DMS79 treated with DMSO at 0.1 percent for 48 hours (cell line): ENCODE results near the gene APBB1IP.
"Not testable (repeated sequence)": the region's sequence is repeated elsewhere in the genome, so short reads cannot be mapped to it uniquely, and the experiment has no call there.

Source experiments
- DNase-seq: peaks from one replicate; lab custom pipeline; 2025; lab: John Stamatoyannopoulos, UW

The APBB1IP gene

GRCh38 chr10:26441491-26442214, 3.5 kb downstream of the APBB1IP start:
- no peak for DNase-seq

- DNase-seq = no peak
Measured at GRCh38 chr10:26445411-26446031, 7.4 kb downstream of the APBB1IP start.

DNA sequence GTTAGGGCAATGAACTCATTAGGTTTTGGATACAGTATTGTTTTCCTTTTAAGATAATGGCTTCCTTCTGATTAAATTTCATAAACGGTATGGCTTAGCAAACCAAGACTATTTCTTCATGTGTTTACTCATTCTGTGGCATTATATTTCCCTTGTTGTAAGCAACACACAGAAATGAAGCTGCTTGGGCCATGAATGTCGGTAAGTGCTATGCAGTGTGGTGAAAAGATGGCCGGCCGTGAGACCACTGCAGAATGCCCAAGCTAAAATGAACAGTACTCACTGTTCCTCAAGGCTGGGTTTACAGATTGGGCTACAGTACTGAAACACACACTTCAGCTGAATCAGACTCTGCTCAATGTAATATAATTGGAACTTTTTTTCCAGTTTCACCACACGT, 8.1 kb downstream of the APBB1IP start:
- no peak for DNase-seq

- DNase-seq = no peak
Measured at GRCh38 chr10:26448292-26448691, 10.2 kb downstream of the APBB1IP start.

- DNase-seq = no peak
Measured at GRCh38 chr10:26448706-26449435, 10.7 kb downstream of the APBB1IP start.

DNA sequence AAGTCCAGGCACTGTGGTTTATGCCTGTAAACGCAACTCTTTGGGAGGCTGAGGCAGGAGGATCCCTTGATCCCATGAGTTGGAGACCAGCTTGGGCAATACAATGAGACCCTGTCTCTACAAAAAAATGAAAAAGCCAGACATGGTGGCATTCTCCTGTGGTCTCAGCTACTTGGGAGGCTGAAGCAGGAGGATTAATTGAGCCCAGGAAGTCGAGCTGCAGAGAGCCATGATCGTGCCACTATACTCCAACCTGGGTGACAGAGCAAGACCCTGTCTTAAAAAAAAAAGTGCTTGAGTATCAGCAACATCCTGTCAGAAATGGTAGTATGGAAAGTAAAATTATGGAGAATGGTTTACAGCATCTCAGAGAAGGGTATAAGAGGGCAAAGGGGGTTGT, 11.6 kb downstream of the APBB1IP start:
- no peak for DNase-seq

DNA sequence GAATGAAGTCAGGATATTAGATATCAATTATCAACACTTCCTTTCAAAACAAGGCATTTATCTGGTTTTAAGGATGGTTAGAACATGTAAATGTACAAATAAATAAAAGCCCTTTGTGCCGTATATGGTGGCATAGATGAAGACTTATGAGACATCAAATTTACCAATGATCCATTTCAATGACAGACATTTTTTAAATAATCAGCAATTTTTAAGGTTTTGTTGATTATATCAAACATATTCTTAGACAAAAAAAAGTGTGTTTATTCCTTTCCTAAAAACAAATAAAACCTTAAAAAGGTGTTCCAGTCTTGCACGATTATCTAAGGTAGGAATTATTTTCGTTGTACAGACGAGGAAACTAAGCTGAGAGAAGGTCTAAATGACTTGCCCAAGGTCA, 13.8 kb downstream of the APBB1IP start:
- no peak for DNase-seq

- DNase-seq = no peak
Measured at GRCh38 chr10:26453850-26454249, 15.7 kb downstream of the APBB1IP start.

DNA sequence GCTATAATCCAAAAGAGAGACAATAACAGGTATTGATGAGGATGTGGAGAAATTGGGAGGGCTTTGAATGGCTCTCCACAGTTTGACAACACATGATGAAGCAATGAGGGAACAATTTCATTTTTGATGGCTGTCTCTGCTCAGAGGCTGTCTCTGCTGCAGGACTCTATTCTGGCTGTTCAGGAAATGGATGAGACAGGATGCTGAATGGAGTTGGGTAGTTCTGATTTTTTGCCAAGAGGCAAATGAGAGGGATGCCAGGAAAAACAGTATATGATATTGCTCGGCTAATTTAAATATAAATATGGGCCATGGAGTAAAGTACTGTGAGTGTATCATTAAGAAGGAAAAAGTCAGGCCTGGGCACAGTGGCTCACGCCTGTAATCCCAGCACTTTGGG, 16.8 kb downstream of the APBB1IP start:
- no peak for DNase-seq

DNA sequence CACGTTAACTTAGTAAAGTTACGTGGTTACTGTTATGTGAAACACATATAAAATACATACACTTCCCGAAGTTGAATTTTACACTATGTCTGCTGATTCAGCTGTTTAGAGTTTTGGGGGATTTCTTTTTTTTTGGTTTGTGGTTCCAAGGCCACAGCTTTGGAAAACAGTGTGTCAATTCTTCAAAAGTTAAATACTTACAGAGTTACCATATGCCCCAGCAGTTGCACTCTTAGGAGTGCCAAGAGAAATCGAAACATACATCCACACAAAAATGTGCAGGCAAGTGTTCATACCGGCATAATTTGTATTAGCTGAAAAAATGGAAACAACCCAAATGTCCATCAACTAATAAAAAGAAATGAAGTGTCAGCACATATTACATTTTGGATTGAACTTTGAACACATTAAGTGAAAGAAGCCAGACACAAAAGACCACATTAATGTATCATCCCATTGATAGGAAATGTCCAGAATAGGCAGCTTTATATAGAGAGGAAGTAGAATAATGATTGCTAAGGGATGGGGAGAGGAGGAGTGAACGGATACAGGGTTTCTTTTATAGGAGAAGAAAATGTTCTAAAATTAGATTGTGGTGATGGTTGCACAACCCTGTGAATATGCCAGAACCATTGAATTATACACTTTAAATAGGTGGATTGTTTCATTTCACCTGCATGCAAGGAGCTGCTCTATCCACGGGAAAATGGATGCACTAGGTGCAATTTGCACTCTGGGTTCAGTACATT, 17.6 kb downstream of the APBB1IP start:
- DNase-seq = no peak

GRCh38 chr10:26457088-26457487, 18.9 kb downstream of the APBB1IP start:
- DNase-seq = no peak

- no peak for DNase-seq
Measured at GRCh38 chr10:26460736-26461135, 22.6 kb downstream of the APBB1IP start.

DNA sequence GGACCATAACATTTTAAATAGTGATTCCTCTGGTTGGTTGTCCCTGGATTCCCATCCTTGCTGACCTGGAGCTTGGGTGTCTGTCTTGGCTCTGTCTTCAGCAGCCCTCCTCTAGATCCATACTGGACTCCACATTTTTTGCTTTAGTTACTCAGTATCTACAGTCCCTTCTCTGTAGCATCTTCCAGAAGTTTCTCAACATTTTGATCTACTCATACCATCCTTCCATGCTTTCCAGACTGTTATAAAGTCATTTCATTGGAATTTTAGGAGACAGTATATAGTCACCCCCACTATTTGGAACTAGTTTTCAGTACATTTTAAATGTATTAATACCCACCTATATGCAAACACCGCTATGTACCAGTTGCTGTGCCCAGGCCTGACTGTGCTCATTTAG, 25.8 kb downstream of the APBB1IP start:
- no peak for DNase-seq

DNA sequence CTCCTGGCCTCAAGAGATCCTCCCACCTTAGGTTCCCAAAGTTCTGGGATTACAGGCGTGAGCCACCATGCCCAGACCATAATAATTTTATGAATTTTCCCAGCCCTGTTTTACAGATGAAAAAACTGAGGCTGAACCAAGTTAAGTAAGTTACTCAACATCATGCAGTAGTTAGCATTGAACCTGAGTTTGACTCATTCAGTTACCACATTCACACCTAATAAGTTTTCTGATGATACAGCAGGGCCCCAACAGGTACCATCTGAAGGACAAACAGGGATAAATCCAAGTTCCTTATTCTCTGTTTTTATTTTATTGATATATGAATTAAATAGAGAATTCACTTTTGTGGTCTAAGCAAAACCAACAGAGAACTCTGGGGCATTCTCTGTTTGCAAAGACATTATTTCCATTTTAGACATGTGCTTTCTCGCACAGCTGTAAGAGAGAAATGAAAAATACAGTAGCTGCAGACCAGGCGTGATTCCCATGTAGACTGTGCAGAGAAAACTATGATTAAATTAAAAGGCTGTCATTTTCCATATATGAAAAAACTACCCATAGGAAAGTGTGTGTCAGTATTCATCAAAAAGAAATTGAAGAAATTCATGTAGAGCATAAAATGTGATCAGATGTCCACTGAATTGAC, 26.6 kb downstream of the APBB1IP start:
- DNase-seq = no peak

DNA sequence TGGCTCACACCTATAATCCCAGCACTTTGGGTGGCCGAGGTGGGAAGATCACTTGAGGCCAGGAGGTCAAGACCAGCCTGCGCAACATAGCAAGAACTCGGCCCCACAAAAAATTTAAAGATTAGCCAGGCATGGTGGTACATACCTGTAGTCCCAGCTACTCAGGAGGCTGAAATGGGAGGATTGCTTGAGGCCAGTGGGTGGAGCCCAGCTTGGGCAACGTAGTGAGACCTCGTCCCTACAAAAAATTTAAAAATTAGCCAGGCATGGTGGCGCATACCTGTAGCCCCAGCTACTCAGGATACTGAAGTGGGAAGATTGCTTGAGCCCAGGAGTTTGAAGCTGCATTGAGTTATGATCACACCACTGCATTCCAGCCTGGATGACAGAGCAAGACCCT, 28.4 kb downstream of the APBB1IP start:
- not testable (repeated sequence) for DNase-seq

DNA sequence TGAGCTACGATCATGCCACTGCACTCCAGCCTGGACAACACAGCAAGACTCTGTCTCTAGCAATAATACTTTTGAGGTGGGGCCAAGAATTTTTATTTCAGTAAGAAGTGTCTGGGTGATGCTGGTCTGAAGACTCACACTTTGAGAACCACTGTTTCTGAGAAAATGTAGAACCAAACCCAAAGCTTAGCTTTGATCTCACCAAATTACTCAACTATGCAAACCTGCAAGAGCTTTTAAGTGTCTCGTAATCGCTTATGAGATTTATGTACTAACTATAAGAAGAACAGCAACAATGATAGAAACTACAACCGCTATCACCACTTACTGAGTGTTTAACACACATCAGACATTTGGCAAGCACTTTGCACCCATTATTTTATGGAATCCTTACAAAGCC, 29.5 kb downstream of the APBB1IP start:
- no peak for DNase-seq

GRCh38 chr10:26468291-26468690, 30.1 kb downstream of the APBB1IP start:
- no peak for DNase-seq

DNA sequence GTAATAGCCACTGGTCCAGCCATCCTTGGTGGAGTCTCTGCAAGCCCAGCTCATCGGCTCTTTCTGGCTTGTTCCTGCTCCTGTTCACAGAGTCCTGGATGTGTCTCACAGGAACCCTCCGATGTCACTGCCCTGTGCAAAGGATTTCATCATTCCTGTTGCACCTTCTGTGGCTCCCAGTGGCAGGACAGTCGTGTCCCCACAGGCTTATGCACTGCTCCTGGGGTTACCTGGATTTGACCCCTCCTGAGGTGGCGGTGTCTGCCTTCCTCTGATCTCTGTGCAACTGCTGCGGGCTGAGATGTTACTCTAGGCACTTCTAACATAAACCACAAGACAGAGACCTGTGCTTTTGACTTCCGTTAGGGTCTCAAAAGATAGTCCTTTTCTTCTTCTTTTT, 30.6 kb downstream of the APBB1IP start:
- no peak for DNase-seq

- DNase-seq = no peak
Measured at GRCh38 chr10:26472492-26472778, 34.3 kb downstream of the APBB1IP start.

GRCh38 chr10:26474026-26474425, 35.9 kb downstream of the APBB1IP start:
- DNase-seq = no peak

GRCh38 chr10:26474845-26475244, 36.7 kb downstream of the APBB1IP start:
- DNase-seq = not testable (repeated sequence)

DNA sequence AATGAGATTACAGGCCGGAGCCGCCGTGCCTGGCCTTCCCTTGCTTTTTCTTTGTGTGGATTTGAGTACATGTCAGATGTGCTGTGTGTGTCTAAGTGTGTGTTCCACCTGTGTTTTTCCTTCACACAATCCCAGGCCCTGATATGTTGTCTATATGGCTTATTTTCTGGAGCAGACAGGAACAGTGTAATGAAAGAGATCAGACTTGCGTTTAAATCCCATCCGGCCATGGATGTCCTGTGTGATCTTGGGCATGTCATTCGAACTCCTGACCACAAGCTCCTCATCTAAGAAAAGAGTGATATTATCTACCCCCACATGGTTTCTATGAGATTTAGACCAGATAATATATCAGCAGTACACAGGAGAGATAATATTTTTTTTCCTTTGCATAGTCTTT, 37.2 kb downstream of the APBB1IP start:
- DNase-seq = no peak
